ENCODE data around the gene STRN3.
"Not testable (repeated sequence)": the region's sequence is repeated elsewhere in the genome, so short reads cannot be mapped to it uniquely, and the experiment has no call there.

Gene STRN3

DNA sequence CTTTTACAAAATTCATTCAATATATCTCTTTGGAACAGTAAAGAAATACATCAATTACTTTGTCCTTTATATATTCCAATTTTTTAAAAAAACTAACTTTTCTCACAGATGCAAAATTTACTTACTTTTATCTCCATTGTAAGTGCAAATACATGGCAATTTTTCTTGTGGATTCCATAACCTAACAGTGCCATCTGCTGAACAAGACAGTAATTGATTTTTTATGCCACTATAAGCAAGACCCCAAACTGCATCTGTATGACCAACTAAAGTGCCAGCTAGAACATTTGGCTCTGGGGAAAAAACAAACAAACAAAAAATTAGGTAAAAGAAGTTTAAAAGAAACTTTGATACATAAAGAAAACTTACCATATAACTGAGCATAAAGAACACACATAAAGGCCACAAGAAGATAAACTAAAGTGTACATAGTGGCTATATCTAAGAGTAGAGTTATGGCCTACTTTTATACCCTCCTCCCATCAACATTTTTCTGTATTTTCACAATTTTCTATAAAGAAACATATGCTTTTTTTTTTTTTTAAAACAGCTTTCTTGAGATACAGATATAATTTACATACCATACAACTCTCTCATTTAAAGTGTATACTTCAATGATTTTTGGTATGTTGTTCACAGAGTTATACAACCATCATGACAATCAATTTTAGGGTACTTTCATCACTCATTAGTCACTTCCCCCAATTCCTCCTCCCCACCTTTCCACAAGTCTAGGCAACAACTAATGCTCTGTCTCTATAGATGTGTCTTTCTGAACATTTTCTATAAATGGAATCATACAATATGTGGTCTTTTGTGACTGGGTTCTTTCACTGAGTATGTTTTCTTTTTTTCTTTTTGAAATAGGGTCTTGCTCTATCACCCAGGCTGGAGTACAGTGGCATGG is 119.2 kb downstream of the STRN3 start:
- DNase-seq, result peak in 1 of 2 experiments; percentile 10

DNA sequence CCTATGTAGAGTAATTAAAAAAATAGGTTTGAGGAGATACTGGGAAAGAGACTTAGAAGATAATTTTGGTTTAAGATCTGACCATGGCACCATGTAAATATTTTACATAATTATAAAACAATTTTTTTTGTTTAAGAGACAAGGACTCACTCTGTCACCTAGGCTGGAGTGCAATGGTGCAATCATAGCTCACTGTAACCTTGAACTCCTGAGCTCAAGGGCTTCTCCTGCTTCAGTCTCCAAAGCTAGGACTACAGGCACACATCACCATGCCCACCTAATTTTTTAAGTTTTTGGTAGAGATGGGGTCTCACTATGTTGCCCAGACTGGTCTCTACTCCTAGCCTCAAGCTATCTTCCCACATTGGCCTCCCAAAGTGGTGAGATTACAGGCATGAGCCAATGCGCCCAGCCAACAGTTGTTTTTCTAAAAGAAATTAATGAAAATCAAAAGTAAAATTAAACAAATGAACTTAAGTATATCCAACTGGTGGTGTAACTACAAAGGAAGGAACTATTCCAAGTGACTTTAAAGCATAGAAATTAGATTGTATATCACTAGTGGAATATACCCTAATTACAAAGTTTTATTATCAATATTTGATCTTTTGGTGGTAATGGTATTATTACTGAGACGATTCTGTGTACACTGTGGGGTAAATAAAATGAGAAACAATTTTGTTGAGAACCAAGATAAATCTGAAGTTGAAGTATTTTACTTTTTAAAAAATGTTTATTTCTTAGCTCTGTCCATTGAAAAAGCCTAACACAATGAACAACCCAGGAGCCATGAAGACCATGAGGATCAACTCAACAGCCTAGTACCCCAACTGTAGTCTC is 122.7 kb downstream of the STRN3 start:
- DNase-seq, result no peak

DNA sequence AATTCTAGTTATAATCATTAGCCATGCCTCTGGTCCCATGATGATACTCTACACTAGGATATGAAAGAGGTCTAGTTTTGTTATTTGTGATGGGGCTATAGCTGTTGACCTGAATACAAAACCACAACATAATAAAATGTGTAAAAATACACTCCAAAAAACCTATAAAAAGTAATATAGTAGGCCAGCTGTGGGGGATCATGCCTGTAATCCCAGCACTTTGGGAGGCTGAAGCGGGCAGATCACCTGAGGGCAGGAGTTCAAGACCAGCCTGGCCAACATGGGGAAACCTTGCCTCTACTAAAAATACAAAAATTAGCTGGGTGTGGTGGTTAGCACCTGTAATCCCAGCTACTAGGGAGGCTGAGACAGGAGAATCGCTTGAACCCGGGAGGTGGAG is 129.1 kb downstream of the STRN3 start:
- not testable (repeated sequence) for DNase-seq

- DNase-seq, result no peak
Observed at GRCh38 chr14:30896435-30896834, 129.7 kb downstream of the STRN3 start.

GRCh38 chr14:30894923-30895515 is 131.2 kb downstream of the STRN3 start:
- no peak for DNase-seq

DNA sequence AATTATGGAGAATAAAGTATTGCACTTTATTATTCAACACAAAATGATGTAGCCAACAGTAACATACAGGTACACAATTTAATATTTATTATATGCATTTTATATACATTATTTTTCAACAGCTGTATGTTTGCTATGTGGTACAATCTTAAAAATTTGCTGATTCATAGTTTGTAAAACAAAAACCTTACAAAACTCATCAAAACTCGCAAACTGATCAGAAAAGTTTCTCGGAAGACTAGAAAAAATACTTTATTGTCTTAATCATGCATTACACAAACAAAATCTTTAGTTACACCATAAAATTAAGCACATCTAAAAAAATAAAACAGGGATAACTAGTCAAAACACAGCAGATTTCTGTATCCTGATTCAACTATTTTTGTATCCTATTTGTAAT is 132.4 kb downstream of the STRN3 start:
- no peak for DNase-seq

DNA sequence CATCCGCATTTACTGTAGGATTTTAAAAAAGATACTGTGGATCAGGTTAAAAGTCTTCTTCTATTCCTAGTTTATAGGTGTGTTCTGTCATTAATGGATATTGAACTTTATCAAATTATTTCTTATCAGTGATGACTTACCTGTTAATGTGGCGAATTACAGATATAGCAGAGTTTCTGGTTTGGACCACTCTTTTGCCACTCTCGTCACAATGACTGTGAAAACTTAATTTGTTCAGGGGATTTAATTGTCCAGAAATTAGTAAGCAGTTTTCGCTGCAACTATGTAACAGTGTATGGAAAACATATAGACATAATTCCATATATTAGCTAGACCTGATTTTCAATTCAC is 137.0 kb downstream of the STRN3 start:
- DNase-seq, result no peak

DNA sequence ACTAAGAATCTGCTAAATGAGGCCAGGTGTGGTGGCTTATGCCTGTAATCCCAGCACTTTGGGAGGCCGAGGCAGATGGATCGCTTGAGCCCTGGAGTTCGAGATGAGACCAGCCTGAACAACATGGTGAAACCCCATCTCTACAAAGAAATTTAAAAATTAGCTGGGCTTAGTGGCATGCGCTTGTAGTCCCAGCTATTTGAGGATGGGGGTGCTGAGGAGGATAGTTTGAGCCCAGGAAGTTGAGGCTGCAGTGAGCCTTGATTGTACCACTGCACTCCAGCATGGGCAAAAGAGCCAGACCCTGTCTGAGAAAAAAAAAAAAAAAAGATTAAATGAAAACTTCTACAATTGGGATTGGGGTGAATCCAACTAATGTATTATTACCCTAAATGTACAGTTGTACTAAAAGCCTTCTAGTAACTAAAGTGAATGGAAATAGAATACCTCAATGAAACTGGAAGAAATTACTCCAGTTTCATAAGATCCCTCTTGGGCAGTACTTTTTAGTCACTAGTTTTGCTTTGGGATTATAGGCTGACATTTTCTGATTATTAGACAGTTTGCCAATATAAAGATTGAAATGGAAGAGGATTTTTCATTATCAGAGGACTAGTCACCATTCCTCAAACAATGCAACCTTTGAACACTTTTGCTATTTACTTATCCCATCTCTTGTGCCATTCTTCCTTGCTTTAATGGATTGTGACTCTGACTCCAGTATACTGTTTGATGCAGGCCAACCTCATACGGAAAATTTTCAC is 137.5 kb downstream of the STRN3 start:
- DNase-seq, result no peak

- no peak for DNase-seq
Observed at GRCh38 chr14:30885840-30886740, 140.1 kb downstream of the STRN3 start.

DNA sequence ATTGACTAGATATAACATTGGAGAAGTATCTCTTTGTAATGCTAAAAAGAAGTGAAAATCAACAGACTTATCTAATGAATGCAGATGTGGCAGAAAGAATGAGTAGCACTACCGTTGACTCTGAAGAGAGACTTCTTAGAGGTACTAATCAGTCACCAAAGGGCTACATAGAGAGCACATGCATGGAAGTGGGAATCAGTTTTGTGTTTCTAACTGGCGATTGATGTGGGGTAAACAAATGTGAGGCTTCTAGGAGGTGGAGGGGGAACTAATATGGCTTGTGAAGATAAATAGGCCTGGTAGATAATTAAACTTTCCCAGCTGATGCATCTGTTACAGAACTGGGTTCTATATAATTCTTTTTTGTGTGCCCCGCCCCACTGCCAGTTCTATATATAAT is 141.3 kb downstream of the STRN3 start:
- DNase-seq, result no peak

DNA sequence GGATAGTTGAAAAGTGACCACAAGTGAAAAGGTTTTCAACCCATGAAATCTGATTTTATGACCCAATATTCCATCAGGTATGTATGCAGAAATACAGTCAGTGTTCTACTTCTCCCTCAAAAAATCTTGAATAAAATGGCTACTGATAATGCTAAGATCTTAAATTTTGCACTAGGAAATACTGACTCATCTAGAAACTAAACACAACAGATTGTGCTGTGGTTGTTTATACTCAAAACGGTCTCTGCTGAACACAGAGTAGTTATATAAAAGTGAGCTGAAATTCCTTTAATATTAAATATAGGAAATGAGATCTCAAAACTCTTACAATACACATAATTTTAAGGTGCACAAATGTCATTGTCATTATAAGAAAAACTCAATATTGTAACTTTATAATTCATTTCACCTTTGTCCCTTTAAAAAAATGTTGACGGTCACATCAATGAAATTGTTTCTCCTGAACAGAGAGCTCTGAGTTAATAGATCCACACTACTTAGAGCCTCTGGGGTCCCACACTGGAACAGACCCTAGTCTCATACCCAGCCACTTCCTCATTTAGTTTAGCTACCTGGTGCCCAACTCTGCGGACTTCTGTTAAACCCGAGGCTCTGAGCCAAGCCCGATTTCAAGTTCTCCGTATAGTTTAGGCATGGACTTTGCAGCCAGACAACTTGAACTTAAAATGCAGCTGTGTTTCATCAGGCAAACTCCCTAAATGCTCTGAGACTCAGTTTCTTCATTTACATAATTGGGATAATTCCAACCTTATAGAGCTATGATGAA is 142.5 kb downstream of the STRN3 start:
- DNase-seq, result no peak

DNA sequence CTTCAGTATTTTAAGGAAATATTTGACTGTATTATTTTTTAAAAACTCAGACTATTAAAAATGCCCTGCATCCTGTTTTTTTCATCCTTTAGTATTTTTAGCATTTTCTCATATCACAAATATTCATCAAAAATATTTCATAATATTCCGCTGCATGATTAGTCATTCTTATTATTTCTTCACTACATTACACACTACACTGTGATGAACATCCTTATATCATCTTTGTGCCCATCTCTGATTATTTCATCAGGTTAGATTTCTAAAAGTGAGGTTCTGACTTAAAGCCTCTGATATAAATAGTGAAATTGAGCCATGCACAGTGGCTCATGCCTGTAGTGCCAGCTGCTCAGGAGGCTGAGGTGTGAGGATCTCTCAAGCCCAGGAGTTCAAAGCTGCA is 143.7 kb downstream of the STRN3 start:
- no peak for DNase-seq

DNA sequence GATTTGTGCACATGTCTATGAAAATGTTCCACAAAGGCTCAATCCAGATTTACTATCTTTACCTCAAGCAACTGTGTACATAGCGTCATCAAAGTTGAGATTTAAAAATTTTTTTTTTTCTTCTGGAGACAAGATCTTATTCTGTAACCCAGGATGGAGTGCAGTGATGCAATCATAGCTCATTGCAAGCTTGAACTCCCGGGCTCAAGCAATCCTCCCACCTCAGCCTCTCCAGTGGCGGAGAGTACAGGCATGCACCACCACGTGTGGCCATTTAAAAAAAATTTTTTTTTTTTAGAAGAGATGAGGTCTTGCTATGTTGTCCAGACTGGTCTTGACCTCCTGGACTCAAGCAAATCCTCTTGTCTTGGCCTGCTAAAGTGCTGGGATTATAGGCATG is 149.5 kb downstream of the STRN3 start:
- no peak for DNase-seq

DNA sequence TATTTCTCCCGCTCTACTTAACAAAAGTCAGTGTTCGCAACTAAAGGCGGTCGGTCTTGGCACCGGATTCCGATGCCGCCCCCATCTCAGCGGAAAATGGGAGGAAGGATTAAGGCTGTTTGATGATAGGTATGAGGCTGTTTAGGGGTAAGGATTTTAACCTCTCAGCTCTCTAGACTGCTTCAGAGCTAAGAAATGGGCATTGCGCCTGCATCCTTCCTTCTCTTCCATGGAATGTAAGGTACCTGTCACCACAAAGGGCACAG is 150.5 kb downstream of the STRN3 start:
- no peak for DNase-seq

GRCh38 chr14:30874999-30875787 is 151.0 kb downstream of the STRN3 start:
- peak in 1 of 2 experiments; percentile 24 for DNase-seq

DNA sequence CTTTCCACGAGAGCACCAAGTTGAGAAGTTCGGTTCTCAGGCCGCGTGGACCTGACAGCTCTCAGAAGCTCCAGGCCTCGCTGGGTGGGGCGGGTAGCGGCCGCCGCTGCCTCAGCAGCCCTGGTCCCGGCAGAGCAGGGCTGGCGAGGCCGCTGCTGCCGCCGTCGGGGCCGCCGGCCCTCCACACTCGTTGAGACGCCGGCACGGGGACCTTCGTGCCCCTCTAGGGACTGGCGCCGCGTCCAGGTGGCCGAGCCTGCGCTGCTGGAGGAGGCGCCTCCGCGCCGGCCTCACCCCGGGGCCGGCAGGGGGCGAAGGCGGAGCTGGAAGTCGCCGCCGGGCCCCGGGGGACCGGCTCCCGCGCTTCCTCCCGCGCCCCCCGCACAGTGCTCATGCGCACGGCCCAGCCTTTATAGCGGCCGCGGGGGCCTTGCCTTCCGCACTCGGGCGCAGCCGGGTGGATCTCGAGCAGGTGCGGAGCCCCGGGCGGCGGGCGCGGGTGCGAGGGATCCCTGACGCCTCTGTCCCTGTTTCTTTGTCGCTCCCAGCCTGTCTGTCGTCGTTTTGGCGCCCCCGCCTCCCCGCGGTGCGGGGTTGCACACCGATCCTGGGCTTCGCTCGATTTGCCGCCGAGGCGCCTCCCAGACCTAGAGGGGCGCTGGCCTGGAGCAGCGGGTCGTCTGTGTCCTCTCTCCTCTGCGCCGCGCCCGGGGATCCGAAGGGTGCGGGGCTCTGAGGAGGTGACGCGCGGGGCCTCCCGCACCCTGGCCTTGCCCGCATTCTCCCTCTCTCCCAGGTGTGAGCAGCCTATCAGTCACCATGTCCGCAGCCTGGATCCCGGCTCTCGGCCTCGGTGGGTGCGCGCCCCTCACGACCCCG is 151.8 kb downstream of the STRN3 start, which contains the start of gene COCH:
COCH (plus strand) TSS at position 440 of the 879 bp plus-strand sequence; CDS start at position 820, 380 bp downstream.
- peak; percentile 44 to 81 for DNase-seq

DNA sequence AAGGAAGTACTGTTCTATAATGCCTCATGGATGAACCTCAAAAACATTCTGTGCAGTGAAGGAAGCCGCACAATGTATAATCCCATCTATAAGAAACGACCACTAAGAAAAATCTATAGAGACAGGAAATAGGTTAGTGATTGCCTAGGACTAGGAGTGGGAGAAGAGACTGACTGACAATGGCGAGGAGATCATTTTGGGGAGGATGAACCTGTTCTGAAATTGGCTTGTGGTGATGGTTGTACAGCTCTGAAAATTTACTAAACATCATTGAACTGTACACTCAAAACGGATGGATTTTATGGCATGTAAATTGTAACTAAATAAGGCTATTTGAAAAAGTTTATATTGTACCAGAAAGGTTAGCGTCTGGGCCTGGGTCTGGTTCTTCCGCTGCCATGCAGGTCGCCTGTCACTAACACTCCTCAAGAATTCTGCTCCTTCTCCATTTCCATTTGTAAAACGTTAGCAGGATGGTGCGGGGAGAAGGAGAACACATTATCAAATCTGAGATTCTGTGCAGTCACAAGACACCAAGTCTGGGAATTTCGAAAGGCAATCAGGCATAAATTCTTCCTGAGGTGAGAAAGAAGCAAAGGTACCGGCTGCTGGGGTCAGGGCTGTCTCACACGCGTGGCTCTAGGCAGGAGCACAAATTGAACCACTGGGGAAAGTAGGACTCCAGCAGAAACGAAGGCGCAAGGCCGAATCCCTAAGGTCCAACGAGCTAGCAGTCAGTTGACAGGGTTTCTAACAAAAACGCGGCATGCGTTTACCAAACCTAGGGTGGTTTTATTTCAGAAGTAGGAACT is 152.7 kb downstream of the STRN3 start:
- DNase-seq, result no peak

DNA sequence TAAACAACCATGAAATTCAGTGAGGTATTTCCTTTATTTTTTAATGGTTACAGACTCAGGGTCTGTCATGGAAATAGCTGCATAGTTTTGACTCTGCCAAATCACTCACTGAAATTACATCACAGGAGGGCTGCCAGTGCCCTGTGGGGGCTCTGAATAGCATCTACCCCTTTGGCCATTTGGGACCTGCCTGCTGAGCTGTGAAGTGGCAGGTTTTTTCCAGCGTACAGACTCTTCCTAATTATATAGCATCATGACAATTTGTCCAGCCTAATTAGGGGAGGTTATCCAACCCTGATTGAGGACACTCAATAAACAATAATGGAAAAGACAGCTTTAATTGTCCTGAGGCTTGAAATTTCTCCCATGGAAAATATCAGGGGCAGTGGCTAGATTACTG is 153.6 kb downstream of the STRN3 start:
- no peak for DNase-seq

Data from SHP77 (cell line).